NCI-H2081 treated with DMSO at 0.1 percent for 48 hours (cell line): Measurements from ENCODE around the gene SCNN1G.
A peak's percentile ranks its signal among the peaks of the same experiment; 100 is the strongest.

Source experiments
- DNase-seq: peaks from one replicate; lab custom pipeline; 2025; lab: John Stamatoyannopoulos, UW

Gene SCNN1G

DNA sequence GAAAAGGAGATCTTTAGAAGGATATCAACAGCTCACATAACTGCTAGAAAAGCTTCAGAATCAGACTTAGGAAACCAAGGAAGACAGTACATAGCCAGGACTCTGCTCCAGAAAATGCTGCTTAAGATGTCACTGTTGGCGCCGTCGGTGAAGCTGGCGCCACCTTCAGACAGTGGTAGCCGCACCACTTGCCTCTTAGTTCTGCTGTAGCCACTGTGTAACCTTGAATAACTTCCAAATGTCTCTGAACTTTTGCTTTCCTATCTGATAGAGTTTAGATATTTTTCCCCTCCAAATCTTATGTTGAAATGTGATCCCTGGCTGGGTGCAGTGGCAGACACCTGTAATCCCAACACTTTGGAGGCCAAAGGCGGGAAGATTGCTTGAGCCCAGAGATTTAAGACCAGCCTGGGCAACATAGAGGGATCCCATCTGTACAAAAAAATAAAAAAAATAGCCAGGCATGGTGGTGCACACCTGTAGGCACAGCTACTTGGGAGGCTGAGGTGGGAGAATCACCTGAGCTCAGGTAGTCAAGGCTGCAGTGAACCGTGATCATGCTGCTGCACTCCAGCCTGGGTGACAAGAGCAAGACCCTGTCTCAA is 27.0 kb upstream of the SCNN1G start:
- no peak for DNase-seq

DNA sequence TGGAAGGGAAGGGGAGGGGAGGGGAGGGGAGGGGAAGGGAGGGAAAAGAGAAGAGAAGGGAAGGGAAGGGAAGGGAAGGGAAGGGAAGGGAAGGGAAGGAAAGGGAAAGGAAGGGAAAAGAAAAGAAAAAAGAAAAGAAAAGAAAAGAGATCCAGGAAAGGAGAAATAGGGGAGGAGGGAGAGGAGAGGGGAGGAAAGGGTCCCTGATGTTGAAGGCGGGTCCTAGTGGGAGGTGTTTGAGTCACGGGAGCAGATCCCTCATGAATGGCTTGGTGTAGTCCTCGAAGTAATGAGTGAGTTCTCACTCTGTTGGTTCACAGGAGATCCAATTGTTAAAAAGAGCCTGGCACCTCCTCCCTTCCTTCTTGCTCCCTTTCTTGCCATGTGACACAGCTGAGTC is 26.4 kb upstream of the SCNN1G start:
- DNase-seq = no peak

DNA sequence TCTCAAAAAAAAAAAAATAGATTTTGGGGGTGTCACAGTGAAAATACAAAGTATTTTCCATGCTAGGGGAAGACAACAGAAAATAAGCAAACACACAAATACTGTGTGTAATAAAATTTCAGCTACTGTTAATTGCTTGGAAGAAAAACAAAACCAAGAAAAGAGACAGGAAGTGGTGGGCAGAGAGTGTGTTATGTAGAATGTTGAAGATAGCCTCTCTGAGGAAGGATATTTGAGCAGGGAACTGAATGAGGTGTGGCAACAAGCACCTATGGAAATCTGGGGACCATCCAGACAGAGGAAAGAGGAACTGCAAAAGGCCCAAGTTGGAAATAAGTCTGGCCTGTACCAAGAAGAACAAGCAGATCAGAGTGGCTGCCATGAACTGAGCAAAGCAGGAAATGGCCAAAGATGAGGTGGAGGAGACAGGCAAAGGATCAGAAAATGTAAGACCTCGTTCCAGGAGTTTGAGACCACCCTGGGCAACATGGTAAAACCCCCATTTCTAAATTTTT is 25.5 kb upstream of the SCNN1G start:
- no peak for DNase-seq

GRCh38 chr16:23158114-23158513 is 24.4 kb upstream of the SCNN1G start:
- DNase-seq = no peak

DNA sequence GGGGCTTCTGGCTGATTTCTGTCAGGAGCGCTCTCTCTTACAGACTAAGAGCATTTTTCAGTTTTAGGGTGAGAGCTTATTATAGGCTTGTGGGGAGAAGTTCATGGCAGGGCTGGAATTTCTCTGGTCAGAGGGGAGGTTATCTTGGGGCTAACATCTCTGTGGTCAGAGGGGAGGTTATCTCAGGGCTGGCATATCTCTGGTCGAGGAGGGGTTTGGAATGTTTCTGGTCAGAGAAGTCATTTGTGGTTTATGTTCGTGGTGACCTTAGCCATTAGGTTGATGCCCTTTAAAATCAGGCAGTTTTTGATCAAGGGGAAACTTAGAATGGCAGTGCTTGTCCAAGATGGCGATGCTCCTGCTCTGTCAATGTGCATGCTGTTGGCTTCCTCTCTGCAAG is 22.5 kb upstream of the SCNN1G start:
- DNase-seq = no peak

GRCh38 chr16:23160574-23160973 is 22.0 kb upstream of the SCNN1G start:
- DNase-seq = no peak

DNA sequence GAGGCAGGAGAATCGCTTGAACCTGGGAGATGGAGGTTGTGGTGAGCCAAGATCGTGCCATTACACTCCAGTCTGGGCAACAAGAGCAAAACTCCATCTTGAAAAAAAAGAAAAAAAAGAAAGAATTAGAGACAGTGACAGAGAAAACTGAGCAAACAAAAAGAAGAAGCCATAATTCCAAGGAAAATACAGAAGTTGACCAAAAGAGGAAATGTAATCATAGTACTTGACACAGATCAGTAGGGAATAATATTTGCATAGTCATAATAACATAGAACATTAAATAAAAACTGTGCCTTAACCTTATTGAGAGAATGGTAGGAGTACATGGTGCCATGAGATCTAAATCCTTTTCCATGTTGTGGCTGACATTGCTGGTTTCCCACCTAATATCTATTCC is 18.6 kb upstream of the SCNN1G start:
- no peak for DNase-seq

GRCh38 chr16:23164736-23165135 is 17.8 kb upstream of the SCNN1G start:
- DNase-seq = no peak

DNA sequence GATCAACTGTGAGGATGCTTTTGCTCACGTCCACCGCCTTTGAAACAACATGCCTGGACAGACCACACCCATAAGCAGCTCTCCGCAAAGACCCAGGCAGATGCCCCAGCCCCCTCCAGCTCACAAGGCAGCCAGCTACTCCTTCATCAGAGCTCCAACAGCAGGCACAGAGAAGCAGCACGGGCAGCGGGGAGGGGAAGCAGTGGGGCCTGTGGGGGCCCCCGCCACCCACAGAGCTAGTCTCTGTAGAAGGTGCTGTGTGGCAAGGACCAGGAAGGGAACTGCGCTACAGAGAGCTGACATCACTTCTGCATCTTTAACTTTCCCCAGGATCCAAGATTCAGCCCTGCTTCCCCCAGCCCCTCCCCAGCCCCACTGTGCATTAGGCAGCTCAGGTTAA is 10.0 kb upstream of the SCNN1G start:
- no peak for DNase-seq

GRCh38 chr16:23172994-23173393 is 9.6 kb upstream of the SCNN1G start:
- no peak for DNase-seq

DNA sequence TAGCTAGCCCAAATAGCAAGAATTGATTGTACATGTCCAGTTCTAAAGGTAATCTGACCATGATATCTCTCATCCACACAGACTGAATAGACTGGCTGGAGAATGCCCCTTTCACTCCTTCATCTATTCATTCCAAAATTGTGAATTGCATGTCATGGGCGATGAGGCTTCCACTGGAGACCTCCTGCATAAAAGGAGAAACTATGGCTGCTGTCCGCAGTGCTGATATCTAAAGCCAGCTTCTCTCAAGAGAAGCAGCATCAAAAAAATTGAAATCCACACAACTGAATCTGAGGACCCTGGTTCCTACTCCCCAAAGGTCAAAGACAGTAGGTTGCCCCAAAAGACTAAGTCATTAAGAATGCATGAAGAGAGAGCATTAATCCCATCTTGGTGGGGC is 7.9 kb upstream of the SCNN1G start:
- DNase-seq = no peak

DNA sequence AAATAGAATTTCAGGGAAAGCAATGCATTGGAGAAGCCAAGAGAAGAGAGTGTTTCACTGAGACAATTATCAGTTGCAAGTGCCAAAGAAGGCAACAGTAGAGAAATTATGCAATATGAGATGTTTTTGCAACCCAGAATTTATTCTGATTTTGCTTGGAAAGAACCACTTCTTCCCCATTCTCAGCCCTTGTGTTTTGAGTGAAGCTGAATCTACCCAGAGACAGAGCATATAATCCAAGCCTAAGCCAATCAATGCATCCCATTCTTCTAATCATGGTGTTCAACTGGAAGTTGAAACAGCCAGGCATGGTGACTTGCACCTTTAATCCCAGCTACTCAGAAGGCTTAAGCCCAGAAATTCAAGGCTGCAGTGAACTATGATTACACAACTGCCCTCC is 6.9 kb upstream of the SCNN1G start:
- DNase-seq = no peak

DNA sequence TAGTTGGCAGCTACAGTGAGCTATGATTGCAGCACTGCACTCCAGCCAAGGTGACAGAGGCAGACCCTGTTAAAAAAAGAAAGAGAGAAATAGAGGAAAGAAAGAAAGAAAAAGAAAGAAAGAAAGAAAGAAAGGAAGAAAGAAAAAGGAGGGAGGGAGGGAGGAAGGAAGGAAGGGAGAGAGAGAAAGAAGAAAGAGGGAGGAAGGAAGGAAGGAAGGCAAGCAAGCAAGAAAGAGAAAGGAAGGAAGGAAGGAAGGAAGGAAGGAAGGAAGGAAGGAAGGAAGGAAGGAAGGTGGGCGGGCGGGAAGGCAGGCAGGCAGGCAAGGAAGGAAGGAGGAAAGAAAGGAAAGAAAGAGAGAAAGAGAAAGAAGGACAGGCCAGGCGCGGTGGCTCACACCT is 1.0 kb upstream of the SCNN1G start:
- no peak for DNase-seq

DNA sequence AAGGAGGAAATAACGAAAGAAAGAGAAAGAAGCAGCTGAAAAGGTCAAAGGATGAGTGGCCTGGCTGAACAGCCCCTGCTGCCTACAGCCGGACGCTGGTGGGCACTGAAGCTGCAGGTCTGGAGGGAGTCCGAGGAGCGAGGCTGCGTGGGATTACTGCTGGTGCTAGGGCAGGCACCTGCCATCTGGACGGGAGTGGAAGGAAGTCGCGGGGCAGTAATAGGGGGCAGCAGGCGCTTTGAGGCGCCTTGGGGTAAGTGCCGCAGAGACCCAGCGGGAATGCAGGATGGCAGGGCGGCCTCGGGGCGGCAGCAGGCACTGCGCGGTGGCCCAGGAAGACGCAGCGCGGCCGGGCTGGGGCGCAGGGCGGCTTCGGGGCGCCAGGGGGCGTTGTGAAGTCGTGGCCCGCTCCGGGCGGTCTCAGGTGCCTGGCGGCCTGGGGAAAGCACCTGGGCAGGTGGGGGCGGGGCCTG is 303 bp upstream of the SCNN1G start:
- DNase-seq = peak; percentile 25

GRCh38 chr16:23183543-23183862 is 958 bp downstream of the SCNN1G start:
- DNase-seq = no peak

GRCh38 chr16:23185656-23186055 is 3.1 kb downstream of the SCNN1G start:
- DNase-seq = no peak

- no peak for DNase-seq
Observed at GRCh38 chr16:23186171-23186570, 3.6 kb downstream of the SCNN1G start.

- no peak for DNase-seq
Observed at GRCh38 chr16:23187341-23187740, 4.8 kb downstream of the SCNN1G start.

DNA sequence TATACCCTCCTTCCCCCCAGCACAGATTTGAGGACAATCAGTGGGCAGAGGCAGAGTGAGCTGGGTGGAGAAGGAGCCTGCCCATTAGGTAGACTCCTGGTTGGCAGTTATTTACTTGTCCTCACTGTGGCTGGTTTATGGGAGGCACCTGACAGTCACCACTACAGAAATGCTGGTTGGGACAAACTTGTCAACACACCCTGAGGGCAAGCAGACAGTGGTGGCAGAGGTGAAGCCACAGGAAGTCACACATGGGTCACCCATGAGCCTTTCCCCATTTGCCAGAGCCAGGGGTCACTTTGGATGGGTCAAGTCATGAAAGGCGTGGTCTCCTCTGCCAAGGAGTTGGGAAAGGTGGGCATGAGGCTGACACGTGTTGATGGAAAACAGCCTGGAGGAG is 6.4 kb downstream of the SCNN1G start:
- no peak for DNase-seq

DNA sequence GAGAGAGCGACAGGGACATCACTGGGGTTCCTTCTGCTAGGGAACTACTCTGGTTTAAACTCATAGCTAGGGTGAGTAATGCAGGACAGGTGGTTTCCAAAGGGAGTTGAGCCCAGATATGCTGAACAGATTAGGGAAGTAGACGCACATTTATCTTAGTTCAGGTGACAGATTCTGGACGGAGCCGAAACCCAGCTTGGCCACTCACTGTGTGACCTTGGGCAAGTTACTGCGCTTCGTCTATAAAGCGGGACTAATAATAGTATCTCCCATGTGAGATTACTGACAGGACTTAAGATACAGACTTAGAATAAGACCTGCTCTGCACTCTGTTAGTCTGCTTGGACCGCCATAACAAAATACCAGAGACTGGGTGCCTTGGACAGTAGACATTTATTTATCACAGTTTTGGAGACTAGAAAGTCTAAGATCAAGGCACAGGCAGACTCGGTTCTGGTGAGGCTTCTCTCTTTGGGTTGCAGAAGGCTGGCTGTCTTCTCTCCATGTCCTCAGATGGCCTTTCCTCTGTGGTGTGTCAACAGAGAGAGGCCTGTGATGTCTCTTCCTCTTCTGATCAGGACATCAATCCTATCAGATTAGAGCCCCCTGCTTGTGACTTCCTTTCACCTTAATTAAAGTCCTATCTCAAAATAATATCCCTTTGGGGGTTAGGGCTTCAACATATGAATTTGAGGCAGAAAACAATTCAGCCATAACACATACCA is 12.1 kb downstream of the SCNN1G start:
- DNase-seq = no peak

DNA sequence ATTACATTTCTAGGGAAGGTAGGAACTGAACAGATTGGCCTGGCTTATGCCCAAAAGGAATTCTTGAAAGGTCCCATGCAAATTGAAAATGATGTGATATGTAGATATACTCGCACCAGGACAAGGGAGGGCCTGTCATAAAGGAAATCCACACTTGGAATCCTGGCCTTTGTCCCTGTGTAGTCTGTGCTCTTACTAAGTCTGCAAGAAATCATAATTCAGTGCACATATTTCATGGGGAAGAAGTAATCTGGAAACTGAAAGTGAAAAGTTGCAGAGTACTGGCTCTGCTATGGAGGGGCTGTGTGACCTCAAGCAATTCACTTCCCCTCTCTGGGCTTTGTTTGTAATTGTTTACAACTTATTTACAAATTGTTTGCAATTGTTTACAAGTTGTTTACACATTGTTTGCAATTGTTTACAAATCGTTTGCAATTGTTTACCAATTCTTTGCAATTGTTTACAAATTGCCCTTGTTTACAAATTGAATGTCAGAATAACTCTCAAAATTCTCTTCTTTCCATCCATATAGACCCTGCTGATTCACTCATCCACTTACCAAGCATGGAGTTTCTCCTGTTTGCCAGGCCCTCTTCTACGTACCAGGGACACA is 12.9 kb downstream of the SCNN1G start:
- DNase-seq = no peak

DNA sequence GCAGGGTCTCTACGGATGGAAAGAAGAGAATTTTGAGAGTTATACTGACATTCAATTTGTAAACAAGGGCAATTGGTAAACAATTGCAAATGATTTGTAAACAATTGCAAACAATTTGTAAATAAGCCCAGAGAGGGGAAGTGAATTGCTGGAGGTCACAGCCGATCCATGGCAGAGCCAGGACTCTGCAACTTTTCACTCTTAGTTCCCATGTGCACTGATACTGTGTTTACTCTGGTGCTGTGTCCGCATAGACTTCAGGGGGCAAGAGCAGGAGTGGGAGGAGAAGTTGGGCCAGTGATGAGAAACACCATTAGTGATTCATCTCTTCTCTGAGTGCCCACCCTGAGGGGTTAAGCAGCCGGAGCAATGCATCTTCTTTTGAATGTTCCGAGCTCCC is 14.0 kb downstream of the SCNN1G start:
- no peak for DNase-seq

GRCh38 chr16:23202166-23202565 is 19.6 kb downstream of the SCNN1G start:
- DNase-seq = no peak

DNA sequence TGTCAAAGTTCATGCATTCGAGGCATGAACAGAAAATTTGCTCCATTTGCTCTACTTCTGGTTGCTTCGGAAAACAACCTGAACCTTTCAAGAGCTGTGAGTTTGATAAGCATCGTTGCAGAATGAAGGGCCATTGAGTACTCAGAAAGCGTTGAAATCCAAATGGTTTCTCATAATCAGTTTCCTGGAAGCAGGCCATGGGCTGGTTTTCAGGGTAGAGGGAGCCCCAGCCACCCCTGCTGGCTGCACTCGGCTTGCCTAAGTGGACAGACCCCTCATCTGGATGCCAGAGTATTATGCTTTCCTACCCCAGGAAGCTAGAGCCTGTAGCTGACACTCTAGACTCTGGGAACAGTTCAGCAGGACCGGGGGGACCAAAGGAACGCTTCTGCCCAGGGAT is 24.4 kb downstream of the SCNN1G start:
- no peak for DNase-seq
